H9 (cell line): ENCODE results near the gene SUPT3H. TPM values are rescaled to one million over a fixed set of nuclear protein-coding genes. Genes with fewer than 3 reads are reported as not detected.

Experiments used
- DNase-seq: peaks from one replicate; pipeline ENCODE4 v3.0.0-alpha.2; 2017
- H2AFZ ChIP-seq: one replicate; pipeline ENCODE4 v1.6.1; 2013; ENCODE audit warnings: mild to moderate bottlenecking, low read length, control low read depth, moderate library complexity
- H2AK5ac ChIP-seq: 2 replicates; pipeline ENCODE4 v1.6.1; 2013; ENCODE audit warnings: low read length, control low read depth, mixed read lengths; ENCODE audit not compliant: insufficient read length
- H2BK120ac ChIP-seq: one replicate; pipeline ENCODE4 v1.6.1; 2013; ENCODE audit warnings: low read depth, mild to moderate bottlenecking, low read length, control low read depth, inconsistent platforms; ENCODE audit not compliant: poor library complexity, severe bottlenecking
- H2BK12ac ChIP-seq: 2 replicates; pipeline ENCODE4 v1.6.1; 2013; ENCODE audit warnings: low read length, control low read depth, mixed read lengths, low read depth; ENCODE audit not compliant: insufficient read length
- H2BK15ac ChIP-seq: 2 replicates; pipeline ENCODE4 v1.6.1; 2013; ENCODE audit warnings: low read depth, low read length, control low read depth
- H2BK20ac ChIP-seq: one replicate; pipeline ENCODE4 v1.6.1; 2013; ENCODE audit warnings: low read depth, mild to moderate bottlenecking, low read length, control low read depth, inconsistent platforms; ENCODE audit not compliant: poor library complexity, severe bottlenecking
- H2BK5ac ChIP-seq: 2 replicates; pipeline ENCODE4 v1.6.1; 2013; ENCODE audit warnings: low read length, control low read depth, mixed read lengths; ENCODE audit not compliant: insufficient read length
- H3K14ac ChIP-seq: 2 replicates; pipeline ENCODE4 v1.6.1; 2013; ENCODE audit warnings: low read length, control low read depth; ENCODE audit not compliant: insufficient read depth
- H3K18ac ChIP-seq: 2 replicates; pipeline ENCODE4 v1.6.1; 2013; ENCODE audit warnings: low read depth, mild to moderate bottlenecking, mixed read lengths, low read length, control low read depth; ENCODE audit not compliant: insufficient read length
- H3K23ac ChIP-seq: 2 replicates; pipeline ENCODE4 v1.6.1; 2013; ENCODE audit warnings: low read length, control low read depth, mixed read lengths, low read depth; ENCODE audit not compliant: insufficient read length
- H3K23me2 ChIP-seq: 2 replicates; pipeline ENCODE4 v1.6.1; 2013; ENCODE audit warnings: low read depth, mild to moderate bottlenecking, mixed read lengths, low read length, control low read depth; ENCODE audit not compliant: insufficient read length, poor library complexity, severe bottlenecking
- H3K27ac ChIP-seq: 2 replicates; pipeline ENCODE4 v1.5.1; 2013; ENCODE audit warnings: low read length, control low read depth, mixed read lengths, low read depth; ENCODE audit not compliant: insufficient read length
- H3K27me3 ChIP-seq: 2 replicates; pipeline ENCODE4 v1.6.1; 2013; ENCODE audit warnings: low read length, control low read depth, inconsistent platforms; ENCODE audit not compliant: insufficient read depth
- H3K4ac ChIP-seq: 2 replicates; pipeline ENCODE4 v1.6.1; 2013; ENCODE audit warnings: low read depth, mild to moderate bottlenecking, control low read depth, inconsistent platforms, low read length, moderate library complexity
- H3K4me1 ChIP-seq: 2 replicates; pipeline ENCODE4 v1.6.1; 2013; ENCODE audit warnings: low read length, control low read depth, inconsistent platforms; ENCODE audit not compliant: insufficient read depth
- H3K4me2 ChIP-seq: 2 replicates; pipeline ENCODE4 v1.6.1; 2013; ENCODE audit warnings: low read length, control low read depth, mixed read lengths; ENCODE audit not compliant: insufficient read length, insufficient read depth
- H3K56ac ChIP-seq: 2 replicates; pipeline ENCODE4 v1.6.1; 2013; ENCODE audit warnings: low read depth, mild to moderate bottlenecking, mixed read lengths, low read length, control low read depth; ENCODE audit not compliant: insufficient read length
- H3K79me1 ChIP-seq: 2 replicates; pipeline ENCODE4 v1.6.1; 2013; ENCODE audit warnings: low read depth, mild to moderate bottlenecking, moderate library complexity, low read length, control low read depth, inconsistent platforms; ENCODE audit not compliant: insufficient read depth, poor library complexity, severe bottlenecking
- H3K79me2 ChIP-seq: 2 replicates; pipeline ENCODE4 v1.6.1; 2013; ENCODE audit warnings: low read length, control low read depth, inconsistent platforms; ENCODE audit not compliant: insufficient read depth
- H3K9ac ChIP-seq: 2 replicates; pipeline ENCODE4 v1.6.1; 2013; ENCODE audit warnings: low read length, control low read depth, mixed read lengths; ENCODE audit not compliant: insufficient read length; ENCODE audit errors: extremely low read depth
- H3K9me3 ChIP-seq: one replicate; pipeline ENCODE4 v1.6.1; 2013; ENCODE audit warnings: low read depth, low read length, inconsistent platforms; ENCODE audit not compliant: control insufficient read depth
- H3T11ph ChIP-seq: one replicate; pipeline ENCODE4 v1.6.1; 2013; ENCODE audit warnings: mild to moderate bottlenecking, low read length, control low read depth, inconsistent platforms
- H4K20me1 ChIP-seq: one replicate; pipeline ENCODE4 v1.6.1; 2013; ENCODE audit not compliant: control insufficient read depth, insufficient read length, insufficient read depth
- H4K5ac ChIP-seq: 2 replicates; pipeline ENCODE4 v1.6.1; 2013; ENCODE audit warnings: low read depth, mild to moderate bottlenecking, mixed read lengths, low read length, control low read depth; ENCODE audit not compliant: insufficient read length
- H4K8ac ChIP-seq: replicated peaks from 2 replicates; pipeline ENCODE4 v1.6.1; 2013; ENCODE audit warnings: low read length, control low read depth, mixed read lengths, low read depth; ENCODE audit not compliant: insufficient read length
- H4K91ac ChIP-seq: 2 replicates; pipeline ENCODE4 v1.6.1; 2013; ENCODE audit warnings: low read depth, mild to moderate bottlenecking, moderate library complexity, mixed read lengths, low read length, control low read depth; ENCODE audit not compliant: insufficient read length
- H3K27ac Mint-ChIP-seq, 3 experiments: 2 replicates in 2 of 3; 3 replicates in 1 of 3; pipeline ENCODE4 v1.8.0; 2020 to 2021; ENCODE audit warnings: mixed read lengths in 3 of 3, mild to moderate bottlenecking in 1 of 3, moderate library complexity in 1 of 3
- H3K27me3 Mint-ChIP-seq: 2 replicates; pipeline ENCODE4 v1.8.0; 2021; ENCODE audit warnings: low read depth, mild to moderate bottlenecking, moderate library complexity, mixed read lengths
- H3K36me3 Mint-ChIP-seq, 3 experiments: 2 replicates in 2 of 3; 3 replicates in 1 of 3; pipeline ENCODE4 v1.8.0; 2020 to 2021; ENCODE audit warnings: low read depth in 3 of 3, mixed read lengths in 3 of 3; ENCODE audit not compliant: insufficient read depth in 1 of 3
- H3K4me1 Mint-ChIP-seq, 2 experiments: 2 replicates each; pipeline ENCODE4 v1.8.0; 2020; ENCODE audit warnings: mixed read lengths in 2 of 2
- H3K4me3 Mint-ChIP-seq, 2 experiments: 2 replicates in 1 of 2; 3 replicates in 1 of 2; pipeline ENCODE4 v1.8.0; 2020 to 2021; ENCODE audit warnings: mild to moderate bottlenecking in 2 of 2, mixed read lengths in 2 of 2, moderate library complexity in 1 of 2
- H3K9me3 Mint-ChIP-seq, 2 experiments: 2 replicates in 1 of 2; 3 replicates in 1 of 2; pipeline ENCODE4 v1.8.0; 2020; ENCODE audit warnings: mild to moderate bottlenecking in 2 of 2, mixed read lengths in 2 of 2, moderate library complexity in 1 of 2
- WGBS: extraction: QIAGEN DNeasy Blood & Tissue Kit; methylation state at CpG from one replicate; pipeline ENCODE4 v1.1.7; 2013; ENCODE audit warnings: missing lambda C conversion rate, low lambda C conversion rate, mixed read lengths; ENCODE audit not compliant: insufficient read length; ENCODE audit errors: extremely low coverage; 5-methylcytosine and 5-hydroxymethylcytosine counted together
- total RNA-seq: library from RNA; stranded (reverse); gene quantifications from 2 replicates; pipeline ENCODE4 v1.2.1, GENCODE V29; 2021
- TF ChIP-seq, protein P1 (sequence below): fragments of 200-600 bp; sonication (generic); conservative IDR thresholded peaks from 3 replicates; pipeline ENCODE4 v1.8.0; 2021; ENCODE audit warnings: antibody characterized with exemption, mild to moderate bottlenecking

The SUPT3H gene
- total RNA-seq, 1 experiment from 2014 or later, result 22.5 TPM

DNA sequence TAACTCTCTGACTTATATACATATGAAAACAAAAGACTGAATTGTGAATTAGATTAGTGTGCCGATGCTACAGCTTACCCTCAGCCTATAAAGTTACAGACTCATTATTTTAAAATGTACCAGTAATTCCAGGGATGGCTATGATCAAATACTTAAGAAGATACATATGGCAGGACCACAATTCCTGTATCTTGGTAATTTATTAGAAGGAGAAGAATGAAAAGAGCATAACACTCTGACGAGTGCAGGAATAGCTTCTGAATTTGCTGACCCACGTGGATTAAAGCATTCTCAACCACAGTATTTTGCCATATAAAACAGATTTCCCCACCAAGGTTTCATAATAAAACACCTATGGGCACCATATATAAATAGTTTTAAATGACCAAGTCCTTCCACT is 418.1 kb downstream of the SUPT3H start:
- no peak overlapping the region for H2BK5ac ChIP-seq
- no peak overlapping the region for H4K5ac ChIP-seq
- H4K91ac ChIP-seq, result no peak overlapping the region
- no peak overlapping the region for H3K9ac ChIP-seq
- no peak overlapping the region for H3K18ac ChIP-seq
- no peak overlapping the region for H3K27ac Mint-ChIP-seq
- no peak overlapping the region for H2BK120ac ChIP-seq
- H3K79me2 ChIP-seq, result no peaks in the 10 kb centered on the region
- no peak overlapping the region for H2AK5ac ChIP-seq
- H3T11ph ChIP-seq, result no peak overlapping the region
- H3K14ac ChIP-seq, result no peak overlapping the region
- H3K4me2 ChIP-seq, result no peak overlapping the region
- H3K27ac ChIP-seq, result no peak overlapping the region
- H3K27me3 ChIP-seq, result no peaks in the 10 kb centered on the region
- TF ChIP-seq, protein P1, sequence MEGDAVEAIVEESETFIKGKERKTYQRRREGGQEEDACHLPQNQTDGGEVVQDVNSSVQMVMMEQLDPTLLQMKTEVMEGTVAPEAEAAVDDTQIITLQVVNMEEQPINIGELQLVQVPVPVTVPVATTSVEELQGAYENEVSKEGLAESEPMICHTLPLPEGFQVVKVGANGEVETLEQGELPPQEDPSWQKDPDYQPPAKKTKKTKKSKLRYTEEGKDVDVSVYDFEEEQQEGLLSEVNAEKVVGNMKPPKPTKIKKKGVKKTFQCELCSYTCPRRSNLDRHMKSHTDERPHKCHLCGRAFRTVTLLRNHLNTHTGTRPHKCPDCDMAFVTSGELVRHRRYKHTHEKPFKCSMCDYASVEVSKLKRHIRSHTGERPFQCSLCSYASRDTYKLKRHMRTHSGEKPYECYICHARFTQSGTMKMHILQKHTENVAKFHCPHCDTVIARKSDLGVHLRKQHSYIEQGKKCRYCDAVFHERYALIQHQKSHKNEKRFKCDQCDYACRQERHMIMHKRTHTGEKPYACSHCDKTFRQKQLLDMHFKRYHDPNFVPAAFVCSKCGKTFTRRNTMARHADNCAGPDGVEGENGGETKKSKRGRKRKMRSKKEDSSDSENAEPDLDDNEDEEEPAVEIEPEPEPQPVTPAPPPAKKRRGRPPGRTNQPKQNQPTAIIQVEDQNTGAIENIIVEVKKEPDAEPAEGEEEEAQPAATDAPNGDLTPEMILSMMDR, result no peak
- H3K4me1 ChIP-seq, result no peaks in the 10 kb centered on the region
- H2AFZ ChIP-seq, result no peak overlapping the region
- H4K20me1 ChIP-seq, result no peaks in the 10 kb centered on the region
- H3K36me3 Mint-ChIP-seq, result no peaks in the 10 kb centered on the region
- H3K4me1 Mint-ChIP-seq, result no peaks in the 10 kb centered on the region
- no CpG with 5 or more reads among the region's 3 CpGs for WGBS
- H3K4ac ChIP-seq, result no peak overlapping the region
- H3K56ac ChIP-seq, result no peak overlapping the region
- H3K23me2 ChIP-seq, result no peaks in the 10 kb centered on the region
- H3K4me3 Mint-ChIP-seq, result no peak overlapping the region
- no peaks in the 10 kb centered on the region for H3K9me3 ChIP-seq
- no peak overlapping the region for H3K23ac ChIP-seq
- no peaks in the 10 kb centered on the region for H3K79me1 ChIP-seq
- H4K8ac ChIP-seq, result no peak overlapping the region
- no peak overlapping the region for H2BK15ac ChIP-seq
- peaks cover 0 to 3% of the 10 kb centered on the region in 2 experiments; a peak in 2 of 5 replicates for H3K9me3 Mint-ChIP-seq
- no peak overlapping the region for H2BK12ac ChIP-seq
- H2BK20ac ChIP-seq, result no peak overlapping the region
- no peak for DNase-seq
- H3K27me3 Mint-ChIP-seq, result no peaks in the 10 kb centered on the region
